ENCODE results near the gene PIPOX.
A peak's percentile ranks its signal among the peaks of the same experiment; 100 is the strongest.

The PIPOX gene

DNA sequence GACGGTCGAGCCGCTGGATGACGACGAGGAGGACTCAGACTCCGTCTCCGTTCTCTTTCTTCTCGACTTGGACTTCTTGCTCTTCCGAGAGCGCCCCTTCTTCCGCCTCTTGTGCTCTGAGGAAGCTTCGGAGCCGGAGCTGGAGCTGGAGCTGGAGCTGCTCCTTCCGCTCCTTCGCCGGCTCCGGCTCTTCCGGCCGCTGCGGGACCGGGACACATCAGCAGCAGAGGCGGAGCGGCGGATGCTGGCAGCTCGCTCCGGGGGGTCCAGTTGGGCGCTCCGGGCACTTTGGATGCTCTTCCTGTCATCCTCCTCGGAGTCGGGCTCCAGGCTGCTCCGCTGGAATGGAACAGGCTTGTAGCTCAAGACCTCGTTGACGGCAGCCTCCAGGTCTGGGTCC lies 36.9 kb downstream of the PIPOX start:
- no peak for DNase-seq (ENCODE audit: low spot score)
- Histone ChIP-seq H2AFZ (ENCODE audit: low read length) (no peak overlapping the region), H2BK5ac (ENCODE audit: low read length) (peak overlapping the region; percentile 18), H2BK15ac (ENCODE audit: low read length) (no peak overlapping the region), H3K27me3 (ENCODE audit: control insufficient read depth in 3 of 3, insufficient read depth in 3 of 3, low read depth in 1 of 3, low read length in 3 of 3) (no peaks in the 10 kb centered on the region), H3K23ac (ENCODE audit: low read depth, low read length, poor library complexity) (peak overlapping the region; percentile 44), H3K9ac (ENCODE audit: low read depth, low read length, poor library complexity) (peak overlapping the region; percentile 10), H3K4me1 (ENCODE audit: control insufficient read depth in 2 of 2, insufficient read depth in 1 of 2, low read depth in 1 of 2, low read length in 2 of 2) (peaks cover 2 to 6% of the 10 kb centered on the region in 2 donors), H3K18ac (ENCODE audit: low read length) (no peak overlapping the region), H4K8ac (ENCODE audit: low read depth, low read length) (no peak overlapping the region), H3K27ac (replicated peaks; ENCODE audit: low read length) (no peak overlapping the region), H3K79me1 (ENCODE audit: low read depth, low read length) (no peaks in the 10 kb centered on the region), H3K9me3 (replicated peaks in 1 of 2; ENCODE audit: control insufficient read depth in 2 of 2, insufficient read depth in 1 of 2, low read depth in 1 of 2, low read length in 2 of 2) (no peaks in the 10 kb centered on the region), H2BK120ac (ENCODE audit: low read depth, low read length) (no peak overlapping the region), H3K14ac (ENCODE audit: low read length) (no peak overlapping the region), H4K91ac (ENCODE audit: low read depth, low read length, poor library complexity) (no peak overlapping the region), H3K4ac (ENCODE audit: low read length) (no peak overlapping the region), H2BK12ac (ENCODE audit: low read length) (no peak overlapping the region), H3K4me2 (ENCODE audit: insufficient read depth, low read length, poor library complexity, severe bottlenecking) (no peak overlapping the region), H3K36me3 (replicated peaks in 1 of 2; ENCODE audit: control insufficient read depth in 2 of 2, insufficient read depth in 2 of 2, low read length in 2 of 2) (peaks cover 7 to 53% of the 10 kb centered on the region in 2 donors), H3K4me3 (ENCODE audit: low read length in 2 of 2) (no peak overlapping the region), H2AK5ac (ENCODE audit: low read depth, low read length) (no peak overlapping the region)
- no CpG with 5 or more reads among the region's 33 CpGs for whole genome bisulfite sequencing, 2 donors (ENCODE audit: extremely low coverage in 2 of 2, insufficient read length in 2 of 2, insufficient replicate concordance in 1 of 2)

- peak overlapping the region; percentile 10 for H3K9ac ChIP-seq (ENCODE audit: low read depth, low read length, poor library complexity)
- no peak overlapping the region for H2AFZ ChIP-seq (ENCODE audit: low read length)
- no peak for DNase-seq (ENCODE audit: low spot score)
- H3K27me3 ChIP-seq (ENCODE audit: control insufficient read depth in 3 of 3, insufficient read depth in 3 of 3, low read depth in 1 of 3, low read length in 3 of 3): no peaks in the 10 kb centered on the region
- no peak overlapping the region for H3K18ac ChIP-seq (ENCODE audit: low read length)
- H2AK5ac ChIP-seq (ENCODE audit: low read depth, low read length): no peak overlapping the region
- H3K27ac ChIP-seq (replicated peaks; ENCODE audit: low read length): no peak overlapping the region
- no CpG with 5 or more reads among the region's 33 CpGs for whole genome bisulfite sequencing, 2 donors (ENCODE audit: extremely low coverage in 2 of 2, insufficient read length in 2 of 2, insufficient replicate concordance in 1 of 2)
- H3K9me3 ChIP-seq (replicated peaks in 1 of 2; ENCODE audit: control insufficient read depth in 2 of 2, insufficient read depth in 1 of 2, low read depth in 1 of 2, low read length in 2 of 2): no peaks in the 10 kb centered on the region
- no peaks in the 10 kb centered on the region for H3K79me1 ChIP-seq (ENCODE audit: low read depth, low read length)
- no peak overlapping the region for H4K8ac ChIP-seq (ENCODE audit: low read depth, low read length)
- no peak overlapping the region for H2BK12ac ChIP-seq (ENCODE audit: low read length)
- H3K4me3 ChIP-seq (ENCODE audit: low read length in 2 of 2): no peak overlapping the region
- no peak overlapping the region for H3K4ac ChIP-seq (ENCODE audit: low read length)
- H2BK15ac ChIP-seq (ENCODE audit: low read length): no peak overlapping the region
- H3K4me1 ChIP-seq (ENCODE audit: control insufficient read depth in 2 of 2, insufficient read depth in 1 of 2, low read depth in 1 of 2, low read length in 2 of 2): peaks cover 3 to 8% of the 10 kb centered on the region in 2 donors
- H2BK120ac ChIP-seq (ENCODE audit: low read depth, low read length): no peak overlapping the region
- H3K14ac ChIP-seq (ENCODE audit: low read length): no peak overlapping the region
- peak overlapping the region; percentile 18 for H2BK5ac ChIP-seq (ENCODE audit: low read length)
- peak overlapping the region; percentile 44 for H3K23ac ChIP-seq (ENCODE audit: low read depth, low read length, poor library complexity)
- no peak overlapping the region for H3K4me2 ChIP-seq (ENCODE audit: insufficient read depth, low read length, poor library complexity, severe bottlenecking)
- H3K36me3 ChIP-seq (replicated peaks in 1 of 2; ENCODE audit: control insufficient read depth in 2 of 2, insufficient read depth in 2 of 2, low read length in 2 of 2): peaks cover 7 to 53% of the 10 kb centered on the region in 2 donors
- H4K91ac ChIP-seq (ENCODE audit: low read depth, low read length, poor library complexity): no peak overlapping the region
Observed at GRCh38 chr17:29080323-29080722, 37.4 kb downstream of the PIPOX start.

DNA sequence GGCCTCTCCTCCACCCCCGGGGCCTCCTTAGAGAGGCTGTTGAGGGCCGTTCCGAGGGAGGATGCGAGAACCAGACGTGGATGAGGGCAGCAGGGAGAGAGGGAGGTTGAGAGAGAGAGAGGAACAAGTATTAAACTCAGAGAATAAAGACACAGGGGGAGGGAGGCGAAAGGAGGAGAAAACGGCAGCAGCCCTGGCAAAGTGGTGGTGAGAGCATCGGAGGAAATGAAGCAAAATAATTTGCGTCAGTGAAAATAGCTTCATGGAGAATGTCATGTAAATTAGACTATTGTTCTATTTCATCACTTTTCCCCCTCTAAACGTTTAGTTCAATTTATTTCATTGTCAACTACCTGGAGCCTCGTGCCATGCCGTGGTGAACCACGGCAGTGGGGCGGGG lies 38.0 kb downstream of the PIPOX start:
- H4K8ac ChIP-seq (ENCODE audit: low read depth, low read length): no peak overlapping the region
- no peak overlapping the region for H2BK12ac ChIP-seq (ENCODE audit: low read length)
- H2AK5ac ChIP-seq (ENCODE audit: low read depth, low read length): no peak overlapping the region
- H3K27ac ChIP-seq (replicated peaks; ENCODE audit: low read length): no peak overlapping the region
- H3K79me1 ChIP-seq (ENCODE audit: low read depth, low read length): no peaks in the 10 kb centered on the region
- H2BK5ac ChIP-seq (ENCODE audit: low read length): no peak overlapping the region
- H3K9me3 ChIP-seq (replicated peaks in 1 of 2; ENCODE audit: control insufficient read depth in 2 of 2, insufficient read depth in 1 of 2, low read depth in 1 of 2, low read length in 2 of 2): no peaks in the 10 kb centered on the region
- no CpG with 5 or more reads among the region's 14 CpGs for WGBS, 2 donors (ENCODE audit: extremely low coverage in 2 of 2, insufficient read length in 2 of 2, insufficient replicate concordance in 1 of 2)
- H3K9ac ChIP-seq (ENCODE audit: low read depth, low read length, poor library complexity): no peak overlapping the region
- H3K18ac ChIP-seq (ENCODE audit: low read length): no peak overlapping the region
- no peak for DNase-seq (ENCODE audit: low spot score)
- H3K4ac ChIP-seq (ENCODE audit: low read length): no peak overlapping the region
- H3K36me3 ChIP-seq (replicated peaks in 1 of 2; ENCODE audit: control insufficient read depth in 2 of 2, insufficient read depth in 2 of 2, low read length in 2 of 2): peaks cover 10 to 58% of the 10 kb centered on the region in 2 donors
- H2BK15ac ChIP-seq (ENCODE audit: low read length): no peak overlapping the region
- H2AFZ ChIP-seq (ENCODE audit: low read length): no peak overlapping the region
- H3K4me1 ChIP-seq (ENCODE audit: control insufficient read depth in 2 of 2, insufficient read depth in 1 of 2, low read depth in 1 of 2, low read length in 2 of 2): peaks cover 3 to 8% of the 10 kb centered on the region in 2 donors
- no peak overlapping the region for H4K91ac ChIP-seq (ENCODE audit: low read depth, low read length, poor library complexity)
- no peak overlapping the region for H3K14ac ChIP-seq (ENCODE audit: low read length)
- no peak overlapping the region for H2BK120ac ChIP-seq (ENCODE audit: low read depth, low read length)
- no peak overlapping the region for H3K23ac ChIP-seq (ENCODE audit: low read depth, low read length, poor library complexity)
- H3K27me3 ChIP-seq (ENCODE audit: control insufficient read depth in 3 of 3, insufficient read depth in 3 of 3, low read depth in 1 of 3, low read length in 3 of 3): no peaks in the 10 kb centered on the region
- no peak overlapping the region for H3K4me3 ChIP-seq (ENCODE audit: low read length in 2 of 2)
- H3K4me2 ChIP-seq (ENCODE audit: insufficient read depth, low read length, poor library complexity, severe bottlenecking): no peak overlapping the region

DNA sequence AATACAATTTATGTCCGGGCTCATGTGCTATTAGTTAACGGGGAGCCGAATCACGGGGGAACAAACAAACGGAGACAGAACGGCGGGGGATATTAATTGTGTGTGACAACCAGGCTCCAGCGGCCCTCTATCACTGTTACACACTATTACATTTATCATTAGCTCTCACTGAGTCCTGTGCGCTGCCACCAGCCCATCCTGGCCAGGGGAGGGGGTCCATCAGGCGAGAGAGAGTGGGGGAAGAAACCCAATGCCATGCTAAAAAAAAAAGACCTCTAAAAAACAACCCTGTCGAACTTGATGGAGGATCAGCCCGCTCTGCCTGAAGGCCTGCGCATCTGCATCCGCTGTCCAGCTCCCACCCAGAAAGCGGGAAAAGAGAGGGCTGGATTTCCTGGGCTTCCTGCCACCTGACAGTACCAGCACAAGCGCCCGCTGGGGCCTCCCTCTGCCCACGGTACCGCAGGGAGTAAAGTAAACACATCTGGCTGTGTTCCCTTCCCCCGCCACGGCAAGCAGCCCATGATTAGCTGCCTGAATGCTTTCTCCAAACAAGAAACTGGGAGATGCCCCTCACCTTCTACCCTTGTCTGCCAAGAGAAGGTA lies 41.7 kb downstream of the PIPOX start:
- Histone ChIP-seq H3K4me2 (ENCODE audit: insufficient read depth, low read length, poor library complexity, severe bottlenecking) (no peak overlapping the region), H3K36me3 (replicated peaks in 1 of 2; ENCODE audit: control insufficient read depth in 2 of 2, insufficient read depth in 2 of 2, low read length in 2 of 2) (peaks cover 21 to 57% of the 10 kb centered on the region in 2 donors), H3K4me3 (ENCODE audit: low read length in 2 of 2) (no peak overlapping the region), H3K23ac (ENCODE audit: low read depth, low read length, poor library complexity) (no peak overlapping the region), H4K8ac (ENCODE audit: low read depth, low read length) (no peak overlapping the region), H2BK120ac (ENCODE audit: low read depth, low read length) (no peak overlapping the region), H2AFZ (ENCODE audit: low read length) (no peak overlapping the region), H3K9ac (ENCODE audit: low read depth, low read length, poor library complexity) (no peak overlapping the region), H3K4ac (ENCODE audit: low read length) (no peak overlapping the region), H3K27ac (replicated peaks; ENCODE audit: low read length) (no peak overlapping the region), H3K14ac (ENCODE audit: low read length) (peak overlapping the region; percentile 79), H3K27me3 (ENCODE audit: control insufficient read depth in 3 of 3, insufficient read depth in 3 of 3, low read depth in 1 of 3, low read length in 3 of 3) (no peaks in the 10 kb centered on the region), H2BK12ac (ENCODE audit: low read length) (no peak overlapping the region), H4K91ac (ENCODE audit: low read depth, low read length, poor library complexity) (no peak overlapping the region), H2AK5ac (ENCODE audit: low read depth, low read length) (peak overlapping the region; percentile 50), H3K18ac (ENCODE audit: low read length) (peak overlapping the region; percentile 11), H2BK5ac (ENCODE audit: low read length) (no peak overlapping the region), H2BK15ac (ENCODE audit: low read length) (no peak overlapping the region), H3K4me1 (ENCODE audit: control insufficient read depth in 2 of 2, insufficient read depth in 1 of 2, low read depth in 1 of 2, low read length in 2 of 2) (peaks cover 6 to 14% of the 10 kb centered on the region in 2 donors), H3K9me3 (replicated peaks in 1 of 2; ENCODE audit: control insufficient read depth in 2 of 2, insufficient read depth in 1 of 2, low read depth in 1 of 2, low read length in 2 of 2) (no peaks in the 10 kb centered on the region), H3K79me1 (ENCODE audit: low read depth, low read length) (no peaks in the 10 kb centered on the region)
- DNase-seq (ENCODE audit: low spot score): no peak
- no CpG with 5 or more reads among the region's 21 CpGs for WGBS, 2 donors (ENCODE audit: extremely low coverage in 2 of 2, insufficient read length in 2 of 2, insufficient replicate concordance in 1 of 2)

All from neuronal stem cell (in vitro differentiated cells).